HG02852 (cell line): Measurements from ENCODE around the gene EXOC4.
A peak's percentile ranks its signal among the peaks of the same experiment; 100 is the strongest.

Experiments used
- ATAC-seq: cut with Tn5 transposase; IDR thresholded peaks from one replicate; pipeline ENCODE4 v1.9.1; 2021; ENCODE audit warnings: mild to moderate bottlenecking, moderate library complexity; ENCODE audit not compliant: unreplicated experiment

EXOC4 gene

GRCh38 chr7:134083766-134084487 lies 831.0 kb downstream of the EXOC4 start:
- no peak for ATAC-seq

GRCh38 chr7:134084488-134085144 lies 831.7 kb downstream of the EXOC4 start:
- ATAC-seq = peak; percentile 64

- no peak for ATAC-seq
These were observed 832.4 kb downstream of the EXOC4 start for GRCh38 chr7:134085311-134085710.

GRCh38 chr7:134086998-134087735 lies 834.3 kb downstream of the EXOC4 start:
- no peak for ATAC-seq

GRCh38 chr7:134088199-134088598 lies 835.3 kb downstream of the EXOC4 start:
- ATAC-seq = no peak

GRCh38 chr7:134089446-134089845 lies 836.6 kb downstream of the EXOC4 start:
- ATAC-seq = no peak

GRCh38 chr7:134098072-134098471 lies 845.2 kb downstream of the EXOC4 start:
- no peak for ATAC-seq

- no peak for ATAC-seq
These were observed 848.8 kb downstream of the EXOC4 start for GRCh38 chr7:134101716-134102115.

GRCh38 chr7:134104166-134104565 lies 851.3 kb downstream of the EXOC4 start:
- ATAC-seq = no peak

GRCh38 chr7:134105841-134106240 lies 853.0 kb downstream of the EXOC4 start:
- ATAC-seq = no peak

GRCh38 chr7:134108802-134109201 lies 855.9 kb downstream of the EXOC4 start:
- ATAC-seq = no peak

GRCh38 chr7:134113655-134114054 lies 860.8 kb downstream of the EXOC4 start:
- no peak for ATAC-seq

- ATAC-seq = no peak
These were observed 862.1 kb downstream of the EXOC4 start for GRCh38 chr7:134114992-134115391.
